NCI-H146 treated with DMSO at 0.1 percent for 48 hours (cell line): ENCODE data around the gene CUTA.

Experiments
- DNase-seq: peaks from one replicate; lab custom pipeline; 2025; ENCODE audit not compliant: unreplicated experiment; lab: John Stamatoyannopoulos, UW

Gene CUTA

GRCh38 chr6:33439956-33440648, 22.2 kb upstream of the CUTA start:
- no peak for DNase-seq

DNA sequence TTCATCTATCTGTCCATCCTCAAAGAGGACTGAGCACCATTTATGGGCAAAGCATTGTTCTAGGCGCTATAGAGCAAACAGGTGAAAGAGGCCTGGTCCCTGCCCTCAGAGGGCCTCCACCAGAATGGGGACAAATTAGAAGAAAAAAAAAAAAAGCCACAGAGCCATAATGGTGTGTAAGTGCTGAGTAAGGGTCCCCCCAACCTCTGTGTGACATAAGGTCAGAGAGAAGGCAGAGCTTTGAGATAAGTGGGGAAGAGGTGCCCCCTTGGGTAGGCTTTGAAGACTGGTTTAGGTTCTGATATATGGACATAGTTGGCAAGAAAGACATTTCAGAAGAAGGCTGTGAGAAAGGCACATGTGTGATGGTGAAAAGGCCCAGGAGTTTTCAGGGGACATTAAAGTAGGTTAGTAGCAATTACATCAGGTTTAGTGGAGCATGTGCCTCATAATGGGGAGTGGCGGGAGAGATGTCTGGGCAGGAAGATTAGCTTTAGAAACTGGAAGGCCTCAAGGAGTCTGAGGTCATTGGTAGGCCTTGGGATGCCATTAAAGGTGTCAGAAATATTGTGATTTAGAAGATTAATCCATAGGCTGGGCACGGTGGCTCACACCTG, 21.2 kb upstream of the CUTA start:
- no peak for DNase-seq

- no peak for DNase-seq
Measured at GRCh38 chr6:33437666-33438065, 19.8 kb upstream of the CUTA start.

DNA sequence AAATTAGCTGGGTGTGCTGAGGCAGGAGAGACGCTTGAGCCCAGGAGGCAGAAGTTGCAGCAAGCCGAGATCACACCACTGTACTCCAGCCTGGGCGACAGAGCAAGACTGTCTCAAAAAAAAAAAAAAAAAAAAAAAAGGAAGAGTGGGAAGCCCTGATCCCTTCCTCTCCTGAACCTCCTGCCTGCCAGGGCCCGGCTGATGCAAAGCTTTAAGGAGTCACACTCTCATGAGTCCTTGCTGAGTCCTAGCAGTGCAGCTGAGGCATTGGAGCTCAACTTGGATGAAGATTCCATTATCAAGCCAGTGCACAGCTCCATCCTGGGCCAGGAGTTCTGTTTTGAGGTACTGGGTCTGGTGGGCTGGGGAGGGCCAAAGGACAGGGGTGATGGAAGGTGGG, 17.1 kb upstream of the CUTA start:
- no peak for DNase-seq

DNA sequence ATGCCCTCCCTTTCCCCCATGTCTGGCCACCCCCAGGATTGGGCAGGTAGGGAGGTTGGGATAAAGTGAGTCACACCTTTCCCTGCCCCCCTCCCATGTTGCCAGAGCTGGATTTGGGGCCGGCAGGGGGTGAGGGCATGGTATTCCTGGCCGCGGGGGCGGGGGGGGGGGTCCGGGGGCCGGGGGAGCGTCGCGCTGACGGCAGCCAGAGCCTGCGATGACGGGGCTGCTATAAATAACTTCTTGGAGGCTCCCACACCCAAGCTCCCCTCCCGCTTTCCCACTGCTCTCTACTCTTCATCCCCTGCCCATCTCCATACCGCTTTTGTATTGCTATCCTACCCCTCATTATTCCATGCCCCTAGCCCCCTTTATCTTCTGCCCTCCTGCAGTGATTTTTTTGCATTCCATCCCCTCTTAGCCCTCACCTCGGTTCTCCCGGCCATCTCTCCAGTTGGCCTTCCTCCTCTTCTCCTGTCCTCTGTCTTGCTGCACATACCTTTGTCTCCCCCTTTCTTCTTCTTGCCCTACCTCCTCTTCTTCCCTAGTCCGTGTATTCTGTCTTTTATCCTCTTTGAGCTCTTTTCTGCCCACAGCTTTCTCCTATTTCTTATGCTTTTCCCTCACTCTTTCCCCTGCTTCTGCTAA, 15.8 kb upstream of the CUTA start:
- DNase-seq: no peak

GRCh38 chr6:33433001-33433543, 15.2 kb upstream of the CUTA start:
- no peak for DNase-seq

DNA sequence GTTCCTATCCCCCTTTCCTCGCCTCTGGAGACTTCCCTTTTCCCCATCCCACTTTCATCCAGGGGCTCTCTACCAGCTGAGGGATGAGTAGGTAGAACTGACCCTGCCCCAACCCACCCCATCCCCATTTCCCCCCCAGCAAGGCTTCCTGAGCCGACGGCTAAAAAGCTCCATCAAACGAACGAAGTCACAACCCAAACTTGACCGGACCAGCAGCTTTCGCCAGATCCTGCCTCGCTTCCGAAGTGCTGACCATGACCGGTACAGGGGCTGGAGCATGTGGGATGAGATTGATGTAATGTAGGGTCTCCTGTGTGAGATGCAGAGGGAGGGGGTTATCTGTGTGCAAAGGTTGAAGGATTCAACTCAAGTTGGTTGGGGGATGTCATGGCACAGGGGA, 14.6 kb upstream of the CUTA start:
- no peak for DNase-seq

DNA sequence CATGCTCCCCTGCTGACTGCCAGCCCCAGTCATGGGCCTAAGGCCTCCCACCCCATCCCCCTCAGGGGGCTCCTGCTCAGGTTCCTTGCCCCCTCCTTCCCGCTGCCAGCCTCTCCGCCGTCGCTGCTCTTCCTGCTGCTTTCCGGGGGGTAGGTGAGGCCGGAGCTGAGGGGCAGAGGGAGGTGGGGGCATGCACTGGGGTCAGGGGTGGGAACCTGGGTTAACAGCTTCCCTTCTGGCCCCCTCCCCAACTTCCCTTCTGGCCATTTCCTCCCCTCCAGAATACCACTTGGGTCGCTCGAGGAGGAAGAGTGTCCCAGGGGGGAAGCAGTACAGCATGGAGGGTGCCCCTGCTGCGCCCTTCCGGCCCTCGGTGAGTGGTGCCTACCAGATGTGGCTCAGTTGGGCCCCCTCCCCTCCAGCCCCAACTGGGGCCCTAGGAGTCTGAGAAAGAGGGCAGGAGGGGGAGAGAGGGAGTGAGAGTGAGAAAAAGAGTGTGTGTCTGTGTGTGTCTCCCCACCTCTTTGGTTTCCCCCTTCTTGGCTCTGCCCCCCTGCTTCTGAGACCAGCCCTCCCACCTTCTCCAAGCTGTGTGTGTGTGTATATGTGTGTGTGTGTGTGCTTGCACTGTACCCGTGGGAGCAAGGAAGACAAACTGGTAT, 14.1 kb upstream of the CUTA start:
- no peak for DNase-seq

- no peak for DNase-seq
Measured at GRCh38 chr6:33430991-33431879, 13.3 kb upstream of the CUTA start.

GRCh38 chr6:33430334-33430733, 12.4 kb upstream of the CUTA start:
- no peak for DNase-seq

GRCh38 chr6:33429750-33430052, 11.8 kb upstream of the CUTA start:
- no peak for DNase-seq

DNA sequence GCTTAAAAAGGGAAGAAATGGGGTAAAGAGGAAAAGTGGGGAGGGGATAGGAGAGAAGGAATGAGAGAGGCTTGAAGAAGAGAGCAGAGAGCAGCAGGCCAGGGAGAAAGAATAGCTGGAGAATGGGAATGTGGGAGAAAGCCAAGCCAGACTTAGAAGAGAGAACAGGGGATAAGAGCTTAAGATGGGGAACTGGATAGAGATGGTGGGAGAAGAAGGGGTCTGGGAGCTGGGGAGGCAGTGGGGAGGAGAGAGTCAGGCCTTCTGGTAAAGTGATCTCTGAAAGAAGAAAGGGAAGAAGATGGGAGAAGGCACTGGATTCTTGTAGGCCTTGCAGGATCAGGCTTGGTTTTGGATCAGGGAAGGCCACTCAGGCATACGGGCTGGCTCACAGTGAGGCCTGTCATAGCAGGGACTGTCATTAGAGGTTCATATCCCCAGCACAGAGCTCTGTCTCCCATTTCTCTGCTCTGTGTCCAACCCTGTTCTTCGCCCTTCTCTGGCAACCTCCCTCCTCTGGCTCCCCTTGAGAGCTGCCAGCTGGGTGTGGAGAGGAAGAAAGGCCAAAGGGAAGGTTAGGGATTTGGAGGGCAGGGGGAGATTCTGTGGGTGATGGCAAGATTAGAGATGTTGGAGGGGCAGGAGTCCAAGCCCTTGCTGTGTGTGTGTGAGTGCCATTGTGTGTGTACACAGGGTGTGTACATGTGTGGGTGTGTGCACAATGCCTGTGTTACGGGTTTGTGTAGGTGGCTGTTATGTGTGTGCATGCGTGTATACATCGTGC, 11.3 kb upstream of the CUTA start:
- no peak for DNase-seq

- no peak for DNase-seq
Measured at GRCh38 chr6:33428224-33428965, 10.5 kb upstream of the CUTA start.

DNA sequence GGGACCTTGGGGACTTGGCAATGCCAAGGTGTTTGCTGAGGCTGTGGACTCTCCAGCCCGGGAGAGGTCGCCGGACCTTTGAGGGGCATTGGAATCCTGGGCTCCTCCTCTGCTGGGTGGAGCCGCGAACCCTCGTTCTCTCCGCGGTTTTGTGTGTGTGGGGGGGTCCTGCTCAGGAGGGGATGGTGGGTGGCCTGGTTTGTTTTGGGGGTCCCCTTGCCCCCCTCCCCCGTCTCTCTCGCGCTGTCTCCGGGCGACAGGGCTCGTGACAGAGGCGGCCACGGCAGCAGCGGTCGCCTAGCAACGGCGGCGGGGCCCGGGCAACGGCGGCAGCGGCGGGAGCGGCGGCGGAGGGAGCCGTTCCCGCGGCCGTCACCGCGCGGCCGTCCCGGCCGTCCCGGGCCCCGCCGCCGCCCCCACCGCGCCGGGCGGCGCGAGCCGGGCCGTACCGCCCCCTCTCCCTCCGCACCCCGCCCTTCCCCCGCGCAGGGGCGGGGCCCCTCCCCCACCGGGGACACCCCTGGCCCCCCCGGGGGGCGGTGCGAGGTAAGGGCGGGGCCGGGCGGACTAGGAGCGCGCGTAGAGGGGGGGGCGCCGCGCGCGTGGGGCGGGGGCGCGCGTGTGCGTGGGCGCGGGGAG, 9.8 kb upstream of the CUTA start:
- no peak for DNase-seq

- no peak for DNase-seq
Measured at GRCh38 chr6:33426590-33427511, 8.9 kb upstream of the CUTA start.

DNA sequence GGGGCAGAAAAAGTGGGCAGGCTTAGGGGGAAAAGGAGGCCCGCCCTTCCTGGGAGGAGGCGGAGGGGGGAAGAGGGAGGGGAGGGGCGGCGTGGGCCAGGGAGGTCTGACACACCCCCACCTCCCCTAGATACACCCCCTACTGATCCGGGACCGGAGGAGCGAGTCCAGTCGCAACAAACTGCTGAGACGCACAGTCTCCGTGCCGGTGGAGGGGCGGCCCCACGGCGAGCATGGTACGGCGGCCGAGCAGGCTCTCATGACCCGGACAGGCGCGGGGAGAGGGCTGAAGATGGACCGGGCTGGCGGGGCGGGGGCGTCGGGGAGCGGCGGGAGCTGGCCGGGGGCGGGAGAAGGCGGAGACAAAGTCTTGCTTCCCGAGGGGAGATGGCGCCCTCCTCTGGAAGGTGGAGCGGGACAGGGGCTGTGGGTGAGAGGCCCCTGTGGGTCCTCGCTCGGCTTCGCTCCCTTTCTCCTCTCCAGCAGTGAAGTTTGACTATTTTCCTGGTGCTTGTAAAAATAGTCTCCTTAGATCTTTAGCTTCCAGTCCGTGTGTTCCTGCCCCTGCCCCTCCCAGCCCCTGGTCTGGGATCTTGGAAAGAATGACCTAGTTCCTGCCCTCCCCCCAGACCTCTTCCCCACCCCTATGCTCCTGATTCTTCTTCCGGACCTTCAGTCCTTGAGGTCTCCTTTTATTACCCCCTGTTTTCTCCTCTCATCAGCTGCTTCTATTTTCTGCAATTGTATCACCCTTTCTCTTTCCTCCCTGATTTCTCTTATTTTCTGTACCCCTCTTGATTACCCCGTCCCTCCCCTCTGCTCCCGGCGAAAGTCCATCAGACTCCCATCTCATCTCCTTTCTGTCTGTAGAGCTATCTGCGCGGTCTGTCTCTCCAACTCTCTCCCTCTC, 8.0 kb upstream of the CUTA start:
- peak; percentile 54 for DNase-seq
